ENCODE data around the gene SLC35E2B. TPM values are rescaled to one million over a fixed set of nuclear protein-coding genes. Genes with fewer than 3 reads are reported as not detected.
"Not testable (repeated sequence)": the region's sequence is repeated elsewhere in the genome, so short reads cannot be mapped to it uniquely, and the experiment has no call there.

The SLC35E2B gene
- total and polyA plus RNA-seq, 2 of the 8 experiments (the other 6 are each of a cell fraction or from before 2014, with no cell fraction given): 25.9 to 46.7 TPM

DNA sequence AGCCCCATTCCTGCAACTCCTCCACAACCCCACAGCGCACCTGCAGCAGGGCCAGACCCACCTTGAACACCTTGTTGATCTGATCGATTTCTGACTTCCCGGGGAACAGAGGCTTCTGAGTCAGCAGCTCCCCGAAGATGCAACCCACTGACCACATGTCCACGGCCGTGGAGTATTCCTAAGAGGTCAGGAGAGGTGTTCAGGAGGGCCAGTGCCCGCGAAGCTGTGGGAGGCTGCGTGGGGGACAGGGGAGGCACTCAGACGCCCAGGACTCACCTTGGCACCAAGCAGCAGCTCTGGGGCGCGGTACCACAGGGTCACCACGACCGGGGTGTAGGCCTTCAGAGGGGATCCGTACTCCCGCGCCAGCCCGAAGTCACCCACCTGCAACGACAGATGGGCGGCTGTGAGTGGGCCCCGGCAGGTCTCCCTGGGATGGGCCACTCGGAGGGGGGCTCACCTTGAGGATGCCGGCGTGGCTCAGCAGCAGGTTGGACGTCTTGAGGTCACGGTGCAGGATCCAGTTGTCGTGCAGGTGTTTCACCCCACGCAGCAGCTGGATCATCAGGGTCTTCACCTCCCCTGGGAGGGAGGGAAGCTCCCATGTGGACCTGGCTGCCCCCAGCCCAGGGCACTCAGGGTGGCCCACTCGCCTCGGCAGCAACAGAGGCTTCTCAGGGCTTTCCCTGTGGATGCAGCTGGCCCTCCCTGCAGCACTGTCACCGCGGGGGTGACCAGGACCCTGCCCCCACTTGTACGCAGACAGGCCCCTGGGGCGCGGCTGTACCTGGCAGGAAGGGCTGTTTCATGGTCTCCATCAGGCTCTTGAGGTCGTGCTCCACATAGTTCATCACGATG lies 55.7 kb downstream of the SLC35E2B start:
- H4K5ac ChIP-seq (ENCODE audit: insufficient read length, low read depth, low read length); H3K27ac ChIP-seq (ENCODE audit: low read depth, low read length); CTCF ChIA-PET (ENCODE audit: partially characterized antibody); H2BK5ac ChIP-seq (ENCODE audit: low read depth, low read length); H2BK15ac ChIP-seq (ENCODE audit: low read length); H3K27me3 ChIP-seq (replicated peaks in 1 of 4; ENCODE audit: control insufficient read depth in 3 of 4, extremely low read depth in 1 of 4, insufficient read depth in 3 of 4, low read length in 3 of 4); H3K9ac ChIP-seq (replicated peaks in 1 of 4; ENCODE audit: extremely low read depth in 1 of 4, low read depth in 3 of 4, low read length in 3 of 4); H3K23me2 ChIP-seq (ENCODE audit: low read depth, low read length); H3K56ac ChIP-seq (replicated peaks; ENCODE audit: insufficient read length, low read depth, low read length); DNase-seq (ENCODE audit: low read depth in 1 of 2, low spot score in 2 of 2); H3K4me2 ChIP-seq (ENCODE audit: insufficient read depth in 1 of 2, low read depth in 2 of 2, low read length in 2 of 2); H2AK5ac ChIP-seq (ENCODE audit: low read depth, low read length); H3K4ac ChIP-seq (replicated peaks; ENCODE audit: insufficient read length, low read depth, low read length); H3K79me1 ChIP-seq (ENCODE audit: low read depth, low read length); H3K4me1 ChIP-seq (replicated peaks in 1 of 4; ENCODE audit: control insufficient read depth in 3 of 4, insufficient read depth in 4 of 4, low read length in 3 of 4); H3K18ac ChIP-seq (ENCODE audit: extremely low read depth, low read length); H3K9me3 ChIP-seq (ENCODE audit: insufficient read depth in 2 of 2, low read depth in 1 of 2, low read length in 1 of 2); H4K20me1 ChIP-seq (replicated peaks in 1 of 2; ENCODE audit: control insufficient read depth in 1 of 2, insufficient read depth in 2 of 2, low read length in 2 of 2); H3K4me3 ChIP-seq (ENCODE audit: extremely low read depth in 1 of 4, insufficient read depth in 2 of 4, low read depth in 3 of 4, low read length in 4 of 4); H4K8ac ChIP-seq (ENCODE audit: extremely low read depth, insufficient read depth, low read length); H3K14ac ChIP-seq (ENCODE audit: insufficient read length); H3K23ac ChIP-seq (ENCODE audit: insufficient read length); FAIRE-seq; H2BK12ac ChIP-seq (ENCODE audit: low read depth, low read length); H4K91ac ChIP-seq (replicated peaks; ENCODE audit: insufficient read length, low read length); H2BK120ac ChIP-seq (replicated peaks; ENCODE audit: low read depth, low read length); H2AFZ ChIP-seq (ENCODE audit: low read length); H3K79me2 ChIP-seq (ENCODE audit: control insufficient read depth in 1 of 2, insufficient read depth in 2 of 2, low read length in 2 of 2); POLR2A ChIA-PET (ENCODE audit: partially characterized antibody); H2BK20ac ChIP-seq (ENCODE audit: low read length): not testable (repeated sequence)
- WGBS, 2 experiments (ENCODE audit: extremely low coverage in 1 of 2, insufficient coverage in 1 of 2, insufficient read length in 1 of 2, insufficient replicate concordance in 2 of 2, low coverage in 1 of 2, low lambda C conversion rate in 2 of 2, missing lambda C conversion rate in 1 of 2): 90% methylated on average over 31 of the region's 37 CpGs; no CpG with 5 or more reads in 1 of the 2 experiments
- peaks cover 0 to 15% (median 5%) of the 10 kb centered on the region in 4 experiments; a peak in 5 of 8 replicates for H3K36me3 ChIP-seq (ENCODE audit: control insufficient read depth in 2 of 4, insufficient read depth in 4 of 4, low read length in 3 of 4)

All from H1 (cell line).